ENCODE data around the gene CISH. TPM values are rescaled to one million over a fixed set of nuclear protein-coding genes. Genes with fewer than 3 reads are reported as not detected.

Gene CISH
- total and polyA plus RNA-seq, 8 donors = 6.2 to 21.5 (median 11.2) TPM

- DNase-seq (peak in 1 of 6 donors; percentile 48), FAIRE-seq (no peak), ATAC-seq (peak; percentile 16 to 28 (median 24))
- no peak for TF ChIP-seq CTCF (IDR thresholded peaks at IDR 0.05)
- no peak overlapping the region for H3K4me3 ChIP-seq
- no peak overlapping the region for H3K27ac ChIP-seq
- no peaks in the 10 kb centered on the region for H3K27me3 ChIP-seq
- H3K36me3 ChIP-seq = no peaks in the 10 kb centered on the region
- H3K9me3 ChIP-seq = no peaks in the 10 kb centered on the region
- peaks cover 0 to 8% (median 4%) of the 10 kb centered on the region in 3 donors for H3K4me1 ChIP-seq
- intact Hi-C loops (cut with DNase I) = no loop called here
- WGBS, 2 donors = 36 to 49% methylated on average over 5 of the region's 5 CpGs
These were observed 19.0 kb downstream of the CISH start for GRCh38 chr3:50592568-50592967.

DNA sequence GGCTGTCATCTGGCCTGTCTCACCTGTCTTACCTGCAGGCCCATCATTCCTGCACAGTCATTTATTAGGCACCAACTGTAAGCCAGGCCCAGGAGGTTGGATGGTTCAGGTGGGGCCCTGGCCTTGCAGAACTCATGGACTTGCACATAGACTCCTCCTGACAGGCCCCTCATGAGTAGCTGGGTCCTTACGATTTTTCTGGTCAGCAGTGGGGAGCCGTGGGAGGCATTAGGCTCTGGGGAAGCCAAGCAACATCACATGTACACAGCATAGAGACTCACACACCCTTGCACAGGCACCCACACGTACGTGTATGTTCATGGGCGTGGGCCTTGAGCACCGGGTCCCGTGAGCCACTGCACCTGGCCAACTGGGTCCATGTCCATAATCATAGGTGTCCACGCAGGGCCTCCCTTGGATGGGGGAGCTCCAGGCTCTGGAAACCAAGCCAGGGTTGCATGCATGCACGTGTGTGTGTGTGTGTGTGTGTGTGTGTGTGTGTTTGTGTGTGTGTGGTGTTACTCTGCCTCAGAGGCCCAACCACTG, 20.3 kb downstream of the CISH start:
- no peaks in the 10 kb centered on the region for H3K9me3 ChIP-seq
- no peaks in the 10 kb centered on the region for H3K27me3 ChIP-seq
- WGBS, 2 donors = 65 to 70% methylated on average over 9 of the region's 9 CpGs
- DNase-seq (peak in 1 of 6 donors; percentile 63), ATAC-seq (peak in 2 of 4 donors; percentile 7 to 9), FAIRE-seq (no peak)
- H3K4me3 ChIP-seq = no peak overlapping the region
- intact Hi-C loops (cut with DNase I) = no loop called here
- peaks cover 0 to 8% (median 4%) of the 10 kb centered on the region in 3 donors for H3K4me1 ChIP-seq
- peak overlapping the region in 2 of 4 donors; percentile 51 to 67 for H3K27ac ChIP-seq
- no peak for TF ChIP-seq CTCF (IDR thresholded peaks at IDR 0.05)
- H3K36me3 ChIP-seq = no peaks in the 10 kb centered on the region

DNA sequence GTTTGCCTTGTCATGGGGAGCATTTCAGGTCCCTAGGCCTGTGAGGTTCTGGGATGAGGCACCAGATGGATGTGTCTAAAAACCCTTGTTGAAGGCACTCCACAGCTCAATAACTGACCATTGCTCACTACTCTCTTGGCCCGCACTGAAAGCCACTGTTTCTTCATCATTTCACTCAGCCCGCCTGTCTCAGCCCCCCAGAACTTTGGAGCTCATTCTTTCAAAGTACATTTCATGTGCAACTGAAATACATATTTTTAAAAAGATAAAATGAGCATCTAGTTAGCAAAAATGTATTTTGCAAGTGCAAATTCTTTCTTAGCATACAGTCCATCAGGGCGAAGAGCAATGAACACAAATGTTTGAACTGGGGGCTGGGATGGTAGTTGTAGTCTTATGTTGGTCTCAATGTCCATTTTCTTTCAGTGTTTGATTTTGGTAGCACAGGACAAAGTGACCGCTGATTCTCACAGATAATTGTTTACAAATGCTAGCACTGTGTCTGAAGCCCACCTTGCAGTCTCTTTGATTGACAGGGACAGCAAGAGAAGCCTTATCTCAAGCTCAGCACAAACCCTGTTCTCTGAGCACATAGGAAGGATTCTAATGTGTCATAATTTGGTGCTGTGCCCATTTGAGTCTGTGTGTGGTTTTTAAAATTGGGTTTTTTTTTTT, 22.7 kb downstream of the CISH start:
- H3K27ac ChIP-seq = no peak overlapping the region
- intact Hi-C loops (cut with DNase I) = no loop called here
- peaks cover 0 to 12% (median 8%) of the 10 kb centered on the region in 3 donors for H3K4me1 ChIP-seq
- H3K4me3 ChIP-seq = no peak overlapping the region
- WGBS, 2 donors = 83 to 84% methylated on average over 4 of the region's 4 CpGs
- DNase-seq (no peak), ATAC-seq (no peak), FAIRE-seq (no peak)
- TF ChIP-seq CTCF (IDR thresholded peaks at IDR 0.05) = no peak
- no peaks in the 10 kb centered on the region for H3K36me3 ChIP-seq
- no peaks in the 10 kb centered on the region for H3K27me3 ChIP-seq
- H3K9me3 ChIP-seq = no peaks in the 10 kb centered on the region

- 59 to 60% methylated on average over 17 of the region's 17 CpGs for WGBS, 2 donors
- FAIRE-seq (no peak), DNase-seq (peak in 1 of 6 donors; percentile 24), ATAC-seq (no peak)
- Histone ChIP-seq H3K36me3 (no peaks in the 10 kb centered on the region), H3K27me3 (no peaks in the 10 kb centered on the region), H3K27ac (no peak overlapping the region), H3K4me1 (peaks cover 0 to 19% (median 8%) of the 10 kb centered on the region in 3 donors), H3K4me3 (no peak overlapping the region), H3K9me3 (no peaks in the 10 kb centered on the region)
- no peak for TF ChIP-seq CTCF (IDR thresholded peaks at IDR 0.05)
- intact Hi-C loops (cut with DNase I) = no loop called here
These were observed 23.5 kb downstream of the CISH start for GRCh38 chr3:50587806-50588758.

Data from pancreas (tissue), 10 donors.